ENCODE results near the gene WNT7B. TPM values are rescaled to one million over a fixed set of nuclear protein-coding genes. Genes with fewer than 3 reads are reported as not detected.

WNT7B gene
- total RNA-seq, 1 donor from 2014 or later: 3.7 TPM

GRCh38 chr22:45934659-45935341 lies 42.2 kb downstream of the WNT7B start:
- peaks cover 4% of the 10 kb centered on the region for H3K4me1 Mint-ChIP-seq (ENCODE audit: low read depth)
- no peak overlapping the region for H3K27ac Mint-ChIP-seq
- H3K27me3 Mint-ChIP-seq: peaks cover 33% of the 10 kb centered on the region
- TF ChIP-seq CTCF (IDR thresholded peaks at IDR 0.05; ENCODE audit: unreplicated experiment): no peak
- H3K36me3 Mint-ChIP-seq (ENCODE audit: insufficient read depth): no peaks in the 10 kb centered on the region
- H3K4me3 Mint-ChIP-seq (ENCODE audit: low read depth): no peak overlapping the region
- H3K9me3 Mint-ChIP-seq (ENCODE audit: low read depth): peaks cover 3% of the 10 kb centered on the region
- DNase-seq (ENCODE audit: low spot score, unreplicated experiment): no peak

- Mint-ChIP-seq H3K4me3 (ENCODE audit: low read depth) (no peak overlapping the region), H3K27me3 (peaks cover 34% of the 10 kb centered on the region), H3K36me3 (ENCODE audit: insufficient read depth) (no peaks in the 10 kb centered on the region), H3K4me1 (ENCODE audit: low read depth) (peaks cover 4% of the 10 kb centered on the region), H3K27ac (no peak overlapping the region), H3K9me3 (ENCODE audit: low read depth) (peaks cover 3% of the 10 kb centered on the region)
- no peak for DNase-seq (ENCODE audit: low spot score, unreplicated experiment)
- no peak for TF ChIP-seq CTCF (IDR thresholded peaks at IDR 0.05; ENCODE audit: unreplicated experiment)
These were observed 42.8 kb downstream of the WNT7B start for GRCh38 chr22:45934168-45934564.

- Mint-ChIP-seq H3K9me3 (ENCODE audit: low read depth) (peaks cover 3% of the 10 kb centered on the region), H3K27ac (no peak overlapping the region), H3K4me3 (ENCODE audit: low read depth) (no peak overlapping the region), H3K27me3 (peaks cover 40% of the 10 kb centered on the region), H3K36me3 (ENCODE audit: insufficient read depth) (no peaks in the 10 kb centered on the region), H3K4me1 (ENCODE audit: low read depth) (peaks cover 4% of the 10 kb centered on the region)
- TF ChIP-seq CTCF (IDR thresholded peaks at IDR 0.05; ENCODE audit: unreplicated experiment): no peak
- no peak for DNase-seq (ENCODE audit: low spot score, unreplicated experiment)
These were observed 43.3 kb downstream of the WNT7B start for GRCh38 chr22:45933506-45934167.

- no peak overlapping the region for H3K27ac Mint-ChIP-seq
- no peak overlapping the region for H3K4me3 Mint-ChIP-seq (ENCODE audit: low read depth)
- no peaks in the 10 kb centered on the region for H3K9me3 Mint-ChIP-seq (ENCODE audit: low read depth)
These were observed 44.9 kb downstream of the WNT7B start for GRCh38 chr22:45932071-45932470.

GRCh38 chr22:45931042-45931441 lies 45.9 kb downstream of the WNT7B start:
- no peak for TF ChIP-seq CTCF (IDR thresholded peaks at IDR 0.05; ENCODE audit: unreplicated experiment)
- Mint-ChIP-seq H3K27ac (no peak overlapping the region), H3K36me3 (ENCODE audit: insufficient read depth) (no peaks in the 10 kb centered on the region), H3K27me3 (peaks cover 39% of the 10 kb centered on the region), H3K4me1 (ENCODE audit: low read depth) (peaks cover 4% of the 10 kb centered on the region), H3K9me3 (ENCODE audit: low read depth) (no peaks in the 10 kb centered on the region), H3K4me3 (ENCODE audit: low read depth) (no peak overlapping the region)
- DNase-seq (ENCODE audit: low spot score, unreplicated experiment): no peak

More at GRCh38 chr22:45932071-45932470, 44.9 kb downstream of the WNT7B start:
- Mint-ChIP-seq H3K27me3 (peaks cover 39% of the 10 kb centered on the region), H3K36me3 (ENCODE audit: insufficient read depth) (no peaks in the 10 kb centered on the region), H3K4me1 (ENCODE audit: low read depth) (peaks cover 4% of the 10 kb centered on the region)
- TF ChIP-seq CTCF (IDR thresholded peaks at IDR 0.05; ENCODE audit: unreplicated experiment): no peak
- DNase-seq (ENCODE audit: low spot score, unreplicated experiment): no peak

Data from progenitor cell of endocrine pancreas (in vitro differentiated cells).